Fibroblast of lung (primary cell): ENCODE data around the gene TMC3. TPM values are rescaled to one million over a fixed set of nuclear protein-coding genes. Genes with fewer than 3 reads are reported as not detected.
A peak's percentile ranks its signal among the peaks of the same experiment; 100 is the strongest.

ENCODE experiments used
- DNase-seq, 2 donors: peaks; one replicate each; pipeline versions ENCODE4 v3.0.0 to v3.0.0-alpha.2; 2010; ENCODE audit warnings: low read depth in 2 of 2
- H2AFZ ChIP-seq: 2 replicates; pipeline ENCODE4 v1.5.1; 2012; ENCODE audit warnings: low read length, control low read depth, inconsistent platforms
- H3K27ac ChIP-seq: 2 replicates; pipeline ENCODE4 v1.5.1; 2011; ENCODE audit warnings: low read length, control low read depth; ENCODE audit not compliant: insufficient read depth
- H3K27me3 ChIP-seq: 2 replicates; pipeline ENCODE4 v1.5.1; 2011; ENCODE audit warnings: mild to moderate bottlenecking, low read length; ENCODE audit not compliant: control insufficient read depth, insufficient read depth
- H3K36me3 ChIP-seq: 2 replicates; pipeline ENCODE4 v1.5.1; 2011; ENCODE audit warnings: low read length; ENCODE audit not compliant: control insufficient read depth, insufficient read depth
- H3K4me1 ChIP-seq: 2 replicates; pipeline ENCODE4 v1.5.1; 2011; ENCODE audit warnings: low read length; ENCODE audit not compliant: control insufficient read depth, insufficient read depth; ENCODE audit errors: extremely low read depth
- H3K4me2 ChIP-seq: 2 replicates; pipeline ENCODE4 v1.5.1; 2011; ENCODE audit warnings: low read length, control low read depth; ENCODE audit not compliant: insufficient read depth; ENCODE audit errors: extremely low read depth
- H3K4me3 ChIP-seq, 4 experiments: fragments of 200-600 bp in 1 of 4; sonication (generic) in 1 of 4; replicated peaks in 1 of 4; 2 replicates each; pipeline ENCODE4 v1.5.1; 2011 to 2016; ENCODE audit warnings: low read length in 4 of 4, low read depth in 3 of 4, mild to moderate bottlenecking in 3 of 4, control low read depth in 2 of 4, inconsistent platforms in 1 of 4, mixed read lengths in 1 of 4; ENCODE audit not compliant: insufficient read depth in 1 of 4; ENCODE audit errors: control extremely low read depth in 1 of 4
- H3K79me2 ChIP-seq: 2 replicates; pipeline ENCODE4 v1.5.1; 2012; ENCODE audit warnings: mild to moderate bottlenecking, low read length, inconsistent platforms; ENCODE audit not compliant: control insufficient read depth, insufficient read depth
- H3K9ac ChIP-seq: 2 replicates; pipeline ENCODE4 v1.5.1; 2011; ENCODE audit warnings: mild to moderate bottlenecking, low read length, control low read depth; ENCODE audit not compliant: insufficient read depth
- H3K9me3 ChIP-seq: 2 replicates; pipeline ENCODE4 v1.5.1; 2012; ENCODE audit warnings: low read depth, low read length; ENCODE audit not compliant: control insufficient read depth, insufficient read depth
- H4K20me1 ChIP-seq: 2 replicates; pipeline ENCODE4 v1.5.1; 2011; ENCODE audit warnings: low read length; ENCODE audit not compliant: control insufficient read depth, insufficient read depth; ENCODE audit errors: extremely low read depth
- EZH2 ChIP-seq: IDR thresholded peaks from 2 replicates; pipeline ENCODE4 v1.5.1; 2012; ENCODE audit warnings: low read length, control low read depth, mild to moderate bottlenecking; ENCODE audit errors: missing control alignments
- polyA plus RNA-seq, 2 donors: library from polyadenylated mRNA; depleted of rRNA in 1 of 2; stranded (reverse) in 1 of 2; unstranded in 1 of 2; fragments of >200 nt; gene quantifications; 2 replicates each; pipeline ENCODE4 v1.2.1, GENCODE V29; 2011 to 2012; ENCODE audit warnings: missing spikeins in 1 of 2
- total RNA-seq: library from RNA; depleted of rRNA; stranded (reverse); fragments of >200 nt; gene quantifications from 2 replicates; pipeline ENCODE4 v1.2.1, GENCODE V29; 2014
- TF ChIP-seq, protein P1 (sequence below), 2 donors: IDR thresholded peaks in 1 of 2; conservative IDR thresholded peaks in 1 of 2; 1 replicate in 1 of 2; 2 replicates in 1 of 2; pipeline ENCODE4 v1.5.1; 2011 to 2012; ENCODE audit warnings: low read length in 2 of 2, control low read depth in 1 of 2, inconsistent platforms in 1 of 2, low read depth in 1 of 2, mild to moderate bottlenecking in 1 of 2

TMC3 gene
- total and polyA plus RNA-seq, 2 donors (not counting 1 experiment from before 2014, with no cell fraction given) = not detected

DNA sequence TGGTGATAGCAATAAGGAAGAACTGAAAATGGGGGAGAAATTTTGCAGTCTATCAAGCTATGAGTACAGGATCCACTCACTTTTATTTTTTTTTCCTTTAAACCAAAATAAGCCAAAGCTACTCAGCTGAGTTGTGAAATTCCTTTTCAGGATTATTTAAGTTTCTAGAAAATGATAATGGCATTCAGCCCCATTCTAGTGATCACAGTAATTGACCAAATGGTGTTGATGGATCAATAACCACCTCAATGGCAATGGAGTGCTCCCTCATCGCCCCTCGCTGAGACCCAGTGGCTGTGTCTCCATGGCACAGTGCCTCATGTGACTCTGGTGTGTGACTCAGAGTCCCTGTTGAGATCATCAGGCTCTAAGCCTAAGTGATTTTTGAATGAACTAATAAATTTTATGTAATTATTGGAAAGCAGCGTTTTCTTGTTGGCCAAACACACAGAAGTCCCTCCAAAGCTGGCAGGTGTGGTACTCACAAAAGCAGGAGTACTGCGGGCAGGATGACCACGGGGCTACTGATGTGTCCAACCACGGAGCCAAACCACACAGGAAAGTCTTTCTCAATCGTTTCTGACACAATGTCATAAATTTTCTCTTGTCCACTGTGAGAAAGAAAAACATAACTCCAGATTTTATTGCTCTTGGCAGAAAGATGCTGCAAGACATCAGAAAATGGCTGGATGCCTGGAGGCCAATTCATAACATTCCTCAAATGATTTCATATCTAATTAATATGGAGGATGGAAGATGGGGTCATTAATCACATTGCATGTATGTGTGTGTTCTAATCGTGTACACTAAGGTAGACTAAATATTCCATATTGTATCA is 35.6 kb downstream of the TMC3 start:
- no peak overlapping the region for H3K4me3 ChIP-seq
- H3K4me1 ChIP-seq = peaks cover 12% of the 10 kb centered on the region
- peak overlapping the region; percentile 24 for H3K27ac ChIP-seq
- DNase-seq = peak; percentile 93 to 96
- no peak overlapping the region for H3K9ac ChIP-seq
- H4K20me1 ChIP-seq = no peaks in the 10 kb centered on the region
- peak overlapping the region; percentile 36 for H3K4me2 ChIP-seq
- no peak overlapping the region for H2AFZ ChIP-seq
- H3K27me3 ChIP-seq = no peaks in the 10 kb centered on the region
- H3K9me3 ChIP-seq = no peaks in the 10 kb centered on the region
- TF ChIP-seq EZH2 = no peak
- TF ChIP-seq, protein P1, sequence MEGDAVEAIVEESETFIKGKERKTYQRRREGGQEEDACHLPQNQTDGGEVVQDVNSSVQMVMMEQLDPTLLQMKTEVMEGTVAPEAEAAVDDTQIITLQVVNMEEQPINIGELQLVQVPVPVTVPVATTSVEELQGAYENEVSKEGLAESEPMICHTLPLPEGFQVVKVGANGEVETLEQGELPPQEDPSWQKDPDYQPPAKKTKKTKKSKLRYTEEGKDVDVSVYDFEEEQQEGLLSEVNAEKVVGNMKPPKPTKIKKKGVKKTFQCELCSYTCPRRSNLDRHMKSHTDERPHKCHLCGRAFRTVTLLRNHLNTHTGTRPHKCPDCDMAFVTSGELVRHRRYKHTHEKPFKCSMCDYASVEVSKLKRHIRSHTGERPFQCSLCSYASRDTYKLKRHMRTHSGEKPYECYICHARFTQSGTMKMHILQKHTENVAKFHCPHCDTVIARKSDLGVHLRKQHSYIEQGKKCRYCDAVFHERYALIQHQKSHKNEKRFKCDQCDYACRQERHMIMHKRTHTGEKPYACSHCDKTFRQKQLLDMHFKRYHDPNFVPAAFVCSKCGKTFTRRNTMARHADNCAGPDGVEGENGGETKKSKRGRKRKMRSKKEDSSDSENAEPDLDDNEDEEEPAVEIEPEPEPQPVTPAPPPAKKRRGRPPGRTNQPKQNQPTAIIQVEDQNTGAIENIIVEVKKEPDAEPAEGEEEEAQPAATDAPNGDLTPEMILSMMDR (conservative IDR thresholded peaks at IDR 0.05 in 1 of 2, IDR thresholded peaks at IDR 0.05 in 1 of 2; ENCODE audit: low read depth in 1 of 2, low read length in 2 of 2) = no peak
- no peaks in the 10 kb centered on the region for H3K79me2 ChIP-seq
- H3K36me3 ChIP-seq = no peaks in the 10 kb centered on the region

DNA sequence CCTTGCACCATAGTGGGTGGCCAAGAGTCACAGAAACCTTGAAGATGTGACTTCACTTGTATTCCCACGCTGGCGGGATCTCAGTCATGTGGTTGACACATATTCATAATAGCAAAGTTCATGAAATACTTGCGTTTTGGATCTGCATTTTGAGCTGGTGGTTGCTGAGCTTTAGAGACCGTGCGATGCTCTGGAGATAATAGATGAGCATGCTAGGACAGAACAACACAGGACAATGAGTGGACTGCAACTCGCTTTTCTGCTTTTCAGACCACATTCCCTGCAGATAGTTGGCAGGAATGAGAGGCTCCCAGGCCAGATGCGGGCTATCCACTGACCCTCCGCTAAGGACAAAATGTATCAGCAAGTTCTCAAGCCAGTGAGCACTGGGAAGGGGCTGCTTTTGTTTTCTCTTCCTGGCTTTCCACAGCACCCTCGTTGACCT is 36.3 kb downstream of the TMC3 start:
- Histone ChIP-seq H3K27me3 (no peaks in the 10 kb centered on the region), H3K9ac (no peak overlapping the region), H3K36me3 (no peaks in the 10 kb centered on the region), H3K27ac (peak overlapping the region; percentile 24), H2AFZ (no peak overlapping the region), H4K20me1 (no peaks in the 10 kb centered on the region), H3K9me3 (no peaks in the 10 kb centered on the region), H3K4me2 (peak overlapping the region; percentile 1), H3K4me1 (peaks cover 12% of the 10 kb centered on the region), H3K4me3 (no peak overlapping the region), H3K79me2 (no peaks in the 10 kb centered on the region)
- TF ChIP-seq EZH2 = no peak
- TF ChIP-seq, protein P1 (conservative IDR thresholded peaks at IDR 0.05 in 1 of 2, IDR thresholded peaks at IDR 0.05 in 1 of 2; ENCODE audit: low read depth in 1 of 2, low read length in 2 of 2) = no peak
- peak in 1 of 2 donors; percentile 31 for DNase-seq

DNA sequence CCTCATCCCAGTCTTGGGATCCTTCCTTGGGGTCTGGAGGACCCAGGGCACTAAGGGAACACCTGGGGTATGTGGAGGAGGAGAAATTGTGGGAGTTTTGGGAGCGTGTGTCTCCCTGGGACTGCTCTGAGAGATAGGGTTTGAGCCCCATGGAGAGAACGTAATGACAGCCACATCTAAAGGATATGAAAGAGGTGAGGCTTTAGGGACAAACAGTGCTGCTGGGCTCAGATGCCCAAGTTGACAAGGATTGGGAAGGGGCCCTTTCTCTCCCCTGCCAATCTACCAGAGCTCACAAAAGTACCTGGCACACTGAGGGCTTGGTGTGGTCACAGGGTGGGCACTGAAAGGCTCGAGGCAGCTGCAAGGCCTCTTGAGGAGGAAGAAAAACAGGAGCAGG is 36.8 kb downstream of the TMC3 start:
- no peaks in the 10 kb centered on the region for H3K9me3 ChIP-seq
- peaks cover 12% of the 10 kb centered on the region for H3K4me1 ChIP-seq
- H3K4me3 ChIP-seq = no peak overlapping the region
- H3K4me2 ChIP-seq = no peak overlapping the region
- TF ChIP-seq EZH2 = no peak
- TF ChIP-seq, protein P1 (conservative IDR thresholded peaks at IDR 0.05 in 1 of 2, IDR thresholded peaks at IDR 0.05 in 1 of 2; ENCODE audit: low read depth in 1 of 2, low read length in 2 of 2) = no peak
- no peaks in the 10 kb centered on the region for H4K20me1 ChIP-seq
- no peak overlapping the region for H3K9ac ChIP-seq
- no peaks in the 10 kb centered on the region for H3K79me2 ChIP-seq
- DNase-seq = no peak
- H3K36me3 ChIP-seq = no peaks in the 10 kb centered on the region
- no peak overlapping the region for H3K27ac ChIP-seq
- no peak overlapping the region for H2AFZ ChIP-seq
- no peaks in the 10 kb centered on the region for H3K27me3 ChIP-seq
